K562 (cell line): ENCODE results near the gene FAM167B. TPM values are rescaled to one million over a fixed set of nuclear protein-coding genes. Genes with fewer than 3 reads are reported as not detected.

Experiments used
- ATF7 ChIP-seq: fragments of 450-650 bp; IDR thresholded peaks from 2 replicates; pipeline ENCODE4 v1.7.1; 2014; ENCODE audit warnings: mild to moderate bottlenecking, moderate library complexity
- CREM ChIP-seq: IDR thresholded peaks from 2 replicates; pipeline ENCODE4 v1.6.1; 2014; ENCODE audit warnings: antibody characterized with exemption, low read depth
- HDGF ChIP-seq: fragments of 450-650 bp; IDR thresholded peaks from 2 replicates; pipeline ENCODE4 v1.6.1; 2016
- KLF16 ChIP-seq: IDR thresholded peaks from 2 replicates; pipeline ENCODE4 v1.6.1; 2016; ENCODE audit warnings: antibody characterized with exemption
- MAFG ChIP-seq: fragments of 450-650 bp; conservative IDR thresholded peaks from 2 replicates; pipeline ENCODE4 v1.6.1; 2016; ENCODE audit warnings: missing genetic modification characterization, missing compliant biosample characterization
- PHF21A ChIP-seq: fragments of 450-650 bp; IDR thresholded peaks from 2 replicates; pipeline ENCODE4 v1.6.1; 2017; ENCODE audit warnings: low read depth, borderline replicate concordance
- SMAD1 ChIP-seq: fragments of 150-350 bp; IDR thresholded peaks from 2 replicates; pipeline ENCODE4 v1.6.1; 2014; ENCODE audit warnings: low read length, low read depth; ENCODE audit not compliant: partially characterized antibody
- ZNF165 ChIP-seq: fragments of 250-450 bp; sonication (Bioruptor Pico); IDR thresholded peaks from 2 replicates; pipeline ENCODE4 v1.4.0; 2020; ENCODE audit warnings: borderline replicate concordance
- ZNF217 ChIP-seq: sonication (generic); formaldehyde crosslinking; IDR thresholded peaks from 2 replicates; pipeline ENCODE4 v1.8.0; 2022; ENCODE audit warnings: mild to moderate bottlenecking, missing genetic modification reagents
- ZNF347 ChIP-seq: fragments of 450-650 bp; formaldehyde crosslinking; IDR thresholded peaks from 2 replicates; pipeline ENCODE4 v1.4.0; 2020; ENCODE audit warnings: low read depth, mild to moderate bottlenecking, moderate library complexity
- ZNF57 ChIP-seq: fragments of 450-650 bp; formaldehyde crosslinking; IDR thresholded peaks from 2 replicates; pipeline ENCODE4 v1.4.0; 2020; ENCODE audit warnings: mild to moderate bottlenecking, moderate library complexity
- ZZZ3 ChIP-seq: fragments of 450-650 bp; IDR thresholded peaks from 2 replicates; pipeline ENCODE4 v1.6.1; 2016; ENCODE audit warnings: antibody characterized with exemption, mild to moderate bottlenecking, moderate library complexity
- polyA plus RNA-seq, 8 experiments: library from polyadenylated mRNA; depleted of rRNA in 4 of 8; stranded (reverse) in 5 of 8; unstranded in 3 of 8; fragments of >200 nt; fragmentation: Nextera tagmentation in 2 of 8; fragmentation: Illumina TruSeq in 1 of 8; extraction: Ambion mirVana in 2 of 8; extraction: Trizol in 1 of 8; gene quantifications; 2 replicates each; pipeline versions ENCODE4 v1.2.1 to v1.2.3, GENCODE V29; 2011 to 2014; ENCODE audit warnings: inconsistent platforms in 1 of 8, missing spikeins in 1 of 8
- total RNA-seq, 7 experiments: library from RNA; depleted of rRNA in 6 of 7; stranded (reverse); fragments of >200 nt in 6 of 7; fragmentation: Illumina TruSeq in 2 of 7; extraction: Trizol in 2 of 7; gene quantifications; 2 replicates each; pipeline versions ENCODE4 v1.2.1 to v1.2.3, GENCODE V29; 2011 to 2021; ENCODE audit warnings: low replicate concordance in 1 of 7
- TF ChIP-seq, protein P1 (sequence below): fragments of 200-600 bp; sonication (generic); IDR thresholded peaks from one replicate; pipeline ENCODE4 v1.6.1; 2012; ENCODE audit warnings: mild to moderate bottlenecking, low read depth, low read length, inconsistent platforms
- TF ChIP-seq, protein P2 (sequence below): sonication (generic); formaldehyde crosslinking; IDR thresholded peaks from 2 replicates; pipeline ENCODE4 v1.5.0; 2020; ENCODE audit warnings: missing genetic modification reagents

The FAM167B gene
- total and polyA plus RNA-seq, 9 of the 15 experiments (the other 6 are each of a cell fraction or from before 2014, with no cell fraction given) = not detected

DNA sequence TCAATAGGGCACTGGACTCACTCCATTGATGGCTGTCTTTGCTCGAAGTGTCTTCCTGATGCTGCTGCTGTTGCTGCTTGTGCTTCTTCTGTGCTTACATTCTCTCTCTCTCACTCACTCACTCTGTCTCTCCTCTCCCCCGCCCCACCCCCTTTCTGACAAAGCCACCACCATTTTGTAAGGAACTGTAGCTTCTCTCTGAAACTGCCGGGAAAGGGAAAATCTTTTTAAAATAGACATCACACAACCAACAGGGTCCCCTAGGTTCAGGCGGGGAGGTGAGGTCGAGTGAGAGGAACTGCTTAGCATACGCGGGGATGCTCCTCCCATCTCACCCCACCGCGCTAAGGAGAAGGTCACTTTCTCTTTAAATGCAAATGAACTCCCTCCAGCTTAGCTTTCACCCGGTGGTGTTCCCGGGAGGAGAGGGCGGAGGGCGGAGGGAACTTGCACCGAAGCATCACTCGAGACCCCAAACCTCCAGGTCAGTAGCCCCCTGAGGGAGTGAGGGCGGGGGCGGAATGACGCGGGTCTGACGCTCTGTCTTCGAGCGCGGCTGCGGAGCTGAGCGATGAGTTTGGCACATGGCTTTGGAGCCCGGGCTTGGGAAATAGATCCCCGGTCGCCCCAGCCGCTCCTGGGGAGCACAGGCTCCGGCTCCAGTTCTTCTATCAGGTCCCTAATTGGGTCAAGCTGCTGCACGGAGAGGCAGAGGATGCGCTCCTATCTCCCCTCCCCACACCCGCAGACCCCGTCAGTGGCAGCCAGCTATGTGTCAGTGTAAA lies 46.6 kb upstream of the FAM167B start, which contains the start of gene CCDC28B (continued):
- TF ChIP-seq ZNF57 (CRISPR knock-in tag) (no peak), ZNF347 (no peak), HDGF (peak; percentile 44; the same call in 1 of the 2 replicates), ZNF165 (CRISPR knock-in tag) (no peak), KLF16 (no peak), ATF7 (peak; percentile 38; the same call in 1 of the 2 replicates), CREM (peak; percentile 88), PHF21A (no peak), ZNF217 (CRISPR knock-in tag) (no peak), ZZZ3 (no peak), SMAD1 (no peak), MAFG (tag) (no peak)
- TF ChIP-seq, protein P1, sequence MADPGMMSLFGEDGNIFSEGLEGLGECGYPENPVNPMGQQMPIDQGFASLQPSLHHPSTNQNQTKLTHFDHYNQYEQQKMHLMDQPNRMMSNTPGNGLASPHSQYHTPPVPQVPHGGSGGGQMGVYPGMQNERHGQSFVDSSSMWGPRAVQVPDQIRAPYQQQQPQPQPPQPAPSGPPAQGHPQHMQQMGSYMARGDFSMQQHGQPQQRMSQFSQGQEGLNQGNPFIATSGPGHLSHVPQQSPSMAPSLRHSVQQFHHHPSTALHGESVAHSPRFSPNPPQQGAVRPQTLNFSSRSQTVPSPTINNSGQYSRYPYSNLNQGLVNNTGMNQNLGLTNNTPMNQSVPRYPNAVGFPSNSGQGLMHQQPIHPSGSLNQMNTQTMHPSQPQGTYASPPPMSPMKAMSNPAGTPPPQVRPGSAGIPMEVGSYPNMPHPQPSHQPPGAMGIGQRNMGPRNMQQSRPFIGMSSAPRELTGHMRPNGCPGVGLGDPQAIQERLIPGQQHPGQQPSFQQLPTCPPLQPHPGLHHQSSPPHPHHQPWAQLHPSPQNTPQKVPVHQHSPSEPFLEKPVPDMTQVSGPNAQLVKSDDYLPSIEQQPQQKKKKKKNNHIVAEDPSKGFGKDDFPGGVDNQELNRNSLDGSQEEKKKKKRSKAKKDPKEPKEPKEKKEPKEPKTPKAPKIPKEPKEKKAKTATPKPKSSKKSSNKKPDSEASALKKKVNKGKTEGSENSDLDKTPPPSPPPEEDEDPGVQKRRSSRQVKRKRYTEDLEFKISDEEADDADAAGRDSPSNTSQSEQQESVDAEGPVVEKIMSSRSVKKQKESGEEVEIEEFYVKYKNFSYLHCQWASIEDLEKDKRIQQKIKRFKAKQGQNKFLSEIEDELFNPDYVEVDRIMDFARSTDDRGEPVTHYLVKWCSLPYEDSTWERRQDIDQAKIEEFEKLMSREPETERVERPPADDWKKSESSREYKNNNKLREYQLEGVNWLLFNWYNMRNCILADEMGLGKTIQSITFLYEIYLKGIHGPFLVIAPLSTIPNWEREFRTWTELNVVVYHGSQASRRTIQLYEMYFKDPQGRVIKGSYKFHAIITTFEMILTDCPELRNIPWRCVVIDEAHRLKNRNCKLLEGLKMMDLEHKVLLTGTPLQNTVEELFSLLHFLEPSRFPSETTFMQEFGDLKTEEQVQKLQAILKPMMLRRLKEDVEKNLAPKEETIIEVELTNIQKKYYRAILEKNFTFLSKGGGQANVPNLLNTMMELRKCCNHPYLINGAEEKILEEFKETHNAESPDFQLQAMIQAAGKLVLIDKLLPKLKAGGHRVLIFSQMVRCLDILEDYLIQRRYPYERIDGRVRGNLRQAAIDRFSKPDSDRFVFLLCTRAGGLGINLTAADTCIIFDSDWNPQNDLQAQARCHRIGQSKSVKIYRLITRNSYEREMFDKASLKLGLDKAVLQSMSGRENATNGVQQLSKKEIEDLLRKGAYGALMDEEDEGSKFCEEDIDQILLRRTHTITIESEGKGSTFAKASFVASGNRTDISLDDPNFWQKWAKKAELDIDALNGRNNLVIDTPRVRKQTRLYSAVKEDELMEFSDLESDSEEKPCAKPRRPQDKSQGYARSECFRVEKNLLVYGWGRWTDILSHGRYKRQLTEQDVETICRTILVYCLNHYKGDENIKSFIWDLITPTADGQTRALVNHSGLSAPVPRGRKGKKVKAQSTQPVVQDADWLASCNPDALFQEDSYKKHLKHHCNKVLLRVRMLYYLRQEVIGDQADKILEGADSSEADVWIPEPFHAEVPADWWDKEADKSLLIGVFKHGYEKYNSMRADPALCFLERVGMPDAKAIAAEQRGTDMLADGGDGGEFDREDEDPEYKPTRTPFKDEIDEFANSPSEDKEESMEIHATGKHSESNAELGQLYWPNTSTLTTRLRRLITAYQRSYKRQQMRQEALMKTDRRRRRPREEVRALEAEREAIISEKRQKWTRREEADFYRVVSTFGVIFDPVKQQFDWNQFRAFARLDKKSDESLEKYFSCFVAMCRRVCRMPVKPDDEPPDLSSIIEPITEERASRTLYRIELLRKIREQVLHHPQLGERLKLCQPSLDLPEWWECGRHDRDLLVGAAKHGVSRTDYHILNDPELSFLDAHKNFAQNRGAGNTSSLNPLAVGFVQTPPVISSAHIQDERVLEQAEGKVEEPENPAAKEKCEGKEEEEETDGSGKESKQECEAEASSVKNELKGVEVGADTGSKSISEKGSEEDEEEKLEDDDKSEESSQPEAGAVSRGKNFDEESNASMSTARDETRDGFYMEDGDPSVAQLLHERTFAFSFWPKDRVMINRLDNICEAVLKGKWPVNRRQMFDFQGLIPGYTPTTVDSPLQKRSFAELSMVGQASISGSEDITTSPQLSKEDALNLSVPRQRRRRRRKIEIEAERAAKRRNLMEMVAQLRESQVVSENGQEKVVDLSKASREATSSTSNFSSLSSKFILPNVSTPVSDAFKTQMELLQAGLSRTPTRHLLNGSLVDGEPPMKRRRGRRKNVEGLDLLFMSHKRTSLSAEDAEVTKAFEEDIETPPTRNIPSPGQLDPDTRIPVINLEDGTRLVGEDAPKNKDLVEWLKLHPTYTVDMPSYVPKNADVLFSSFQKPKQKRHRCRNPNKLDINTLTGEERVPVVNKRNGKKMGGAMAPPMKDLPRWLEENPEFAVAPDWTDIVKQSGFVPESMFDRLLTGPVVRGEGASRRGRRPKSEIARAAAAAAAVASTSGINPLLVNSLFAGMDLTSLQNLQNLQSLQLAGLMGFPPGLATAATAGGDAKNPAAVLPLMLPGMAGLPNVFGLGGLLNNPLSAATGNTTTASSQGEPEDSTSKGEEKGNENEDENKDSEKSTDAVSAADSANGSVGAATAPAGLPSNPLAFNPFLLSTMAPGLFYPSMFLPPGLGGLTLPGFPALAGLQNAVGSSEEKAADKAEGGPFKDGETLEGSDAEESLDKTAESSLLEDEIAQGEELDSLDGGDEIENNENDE = no peak
- TF ChIP-seq, protein P2, sequence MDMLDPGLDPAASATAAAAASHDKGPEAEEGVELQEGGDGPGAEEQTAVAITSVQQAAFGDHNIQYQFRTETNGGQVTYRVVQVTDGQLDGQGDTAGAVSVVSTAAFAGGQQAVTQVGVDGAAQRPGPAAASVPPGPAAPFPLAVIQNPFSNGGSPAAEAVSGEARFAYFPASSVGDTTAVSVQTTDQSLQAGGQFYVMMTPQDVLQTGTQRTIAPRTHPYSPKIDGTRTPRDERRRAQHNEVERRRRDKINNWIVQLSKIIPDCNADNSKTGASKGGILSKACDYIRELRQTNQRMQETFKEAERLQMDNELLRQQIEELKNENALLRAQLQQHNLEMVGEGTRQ (CRISPR knock-in tag) = no peak
